Measurements from ENCODE around the gene SMTNL2.

DNA sequence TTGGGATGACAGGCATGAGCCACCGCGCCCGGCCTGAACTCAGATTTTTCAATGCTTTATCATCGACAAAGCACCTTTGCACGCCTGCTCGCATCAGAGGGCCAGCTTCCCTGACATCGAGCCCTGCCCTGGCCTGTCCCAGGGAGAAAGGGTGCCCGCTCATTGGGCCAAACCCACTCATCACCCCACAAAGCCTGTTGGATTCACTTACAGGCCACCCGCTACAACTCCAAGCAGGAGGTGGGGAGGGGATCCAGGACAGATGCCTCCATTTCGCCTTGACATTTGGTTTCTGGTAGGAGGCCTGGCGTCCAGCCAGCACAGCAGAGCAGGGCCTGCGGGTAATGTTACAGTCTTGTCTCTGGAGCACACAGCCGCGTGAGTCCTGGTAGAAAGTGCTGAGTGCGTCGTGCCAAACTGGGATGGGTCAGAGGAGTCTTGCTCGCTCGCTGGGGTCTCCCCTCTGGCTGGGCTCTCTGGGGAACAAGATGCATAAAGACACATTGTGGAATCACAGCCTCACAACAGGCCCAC is 19.8 kb downstream of the SMTNL2 start:
- TF ChIP-seq POLR2A (IDR thresholded peaks at IDR 0.05) (no peak), POLR2AphosphoS5 (IDR thresholded peaks at IDR 0.05) (no peak)
- TF ChIP-seq, protein P1, sequence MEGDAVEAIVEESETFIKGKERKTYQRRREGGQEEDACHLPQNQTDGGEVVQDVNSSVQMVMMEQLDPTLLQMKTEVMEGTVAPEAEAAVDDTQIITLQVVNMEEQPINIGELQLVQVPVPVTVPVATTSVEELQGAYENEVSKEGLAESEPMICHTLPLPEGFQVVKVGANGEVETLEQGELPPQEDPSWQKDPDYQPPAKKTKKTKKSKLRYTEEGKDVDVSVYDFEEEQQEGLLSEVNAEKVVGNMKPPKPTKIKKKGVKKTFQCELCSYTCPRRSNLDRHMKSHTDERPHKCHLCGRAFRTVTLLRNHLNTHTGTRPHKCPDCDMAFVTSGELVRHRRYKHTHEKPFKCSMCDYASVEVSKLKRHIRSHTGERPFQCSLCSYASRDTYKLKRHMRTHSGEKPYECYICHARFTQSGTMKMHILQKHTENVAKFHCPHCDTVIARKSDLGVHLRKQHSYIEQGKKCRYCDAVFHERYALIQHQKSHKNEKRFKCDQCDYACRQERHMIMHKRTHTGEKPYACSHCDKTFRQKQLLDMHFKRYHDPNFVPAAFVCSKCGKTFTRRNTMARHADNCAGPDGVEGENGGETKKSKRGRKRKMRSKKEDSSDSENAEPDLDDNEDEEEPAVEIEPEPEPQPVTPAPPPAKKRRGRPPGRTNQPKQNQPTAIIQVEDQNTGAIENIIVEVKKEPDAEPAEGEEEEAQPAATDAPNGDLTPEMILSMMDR (IDR thresholded peaks at IDR 0.05 in 8 of 11, conservative IDR thresholded peaks at IDR 0.05 in 3 of 11): no peak

Measured in spleen (tissue), 7 donors.